GM12891 (cell line): ENCODE measurements around the gene WIPF1.

ENCODE experiments used
- PAX5 ChIP-seq: IDR thresholded peaks from 2 replicates; pipeline ENCODE4 v1.6.1; 2011; ENCODE audit warnings: low read length, moderate library complexity, mild to moderate bottlenecking; ENCODE audit not compliant: insufficient read depth, severe bottlenecking
- POLR2A ChIP-seq: IDR thresholded peaks from 2 replicates; pipeline ENCODE4 v1.6.1; 2011; ENCODE audit warnings: low read depth, low read length, control low read depth
- POLR2AphosphoS5 ChIP-seq: IDR thresholded peaks from 2 replicates; pipeline ENCODE4 v1.6.1; 2011; ENCODE audit warnings: low read depth, low read length, control low read depth
- POU2F2 ChIP-seq: IDR thresholded peaks from 2 replicates; pipeline ENCODE4 v1.6.1; 2011; ENCODE audit warnings: low read depth, mild to moderate bottlenecking, control low read depth, low read length, moderate library complexity
- SPI1 ChIP-seq: IDR thresholded peaks from 2 replicates; pipeline ENCODE4 v1.6.1; 2011; ENCODE audit warnings: low read depth, low read length, control low read depth
- TAF1 ChIP-seq: IDR thresholded peaks from 2 replicates; pipeline ENCODE4 v1.6.1; 2011; ENCODE audit warnings: low read depth, low read length, control low read depth

- no peak for TF ChIP-seq POLR2A
- no peak for TF ChIP-seq POU2F2
- no peak for TF ChIP-seq POLR2AphosphoS5
- TF ChIP-seq TAF1: no peak
- TF ChIP-seq SPI1: no peak
- no peak for TF ChIP-seq PAX5
Observed at GRCh38 chr2:174527101-174527721, 70.4 kb downstream of the WIPF1 start.
